Subcutaneous abdominal adipose tissue (tissue), 5 donors: ENCODE data around the gene FOXL2.

ENCODE experiments used
- H3K27ac ChIP-seq: one replicate; pipeline ENCODE4 v1.7.0; 2013; ENCODE audit warnings: low read depth, mild to moderate bottlenecking, inconsistent platforms, low read length, moderate library complexity
- H3K27me3 ChIP-seq, 5 donors: one replicate each; pipeline ENCODE4 v1.7.0; 2013; ENCODE audit warnings: low read length in 5 of 5, inconsistent platforms in 1 of 5; ENCODE audit not compliant: control insufficient read depth in 5 of 5, insufficient read depth in 4 of 5
- H3K36me3 ChIP-seq, 5 donors: one replicate each; pipeline ENCODE4 v1.7.0; 2013; ENCODE audit warnings: low read length in 5 of 5; ENCODE audit not compliant: control insufficient read depth in 5 of 5, insufficient read depth in 5 of 5
- H3K4me1 ChIP-seq, 5 donors: one replicate each; pipeline ENCODE4 v1.7.0; 2013; ENCODE audit warnings: low read length in 5 of 5, mild to moderate bottlenecking in 3 of 5, moderate library complexity in 1 of 5; ENCODE audit not compliant: control insufficient read depth in 5 of 5, insufficient read depth in 5 of 5
- H3K4me3 ChIP-seq, 5 donors: one replicate each; pipeline ENCODE4 v1.7.0; 2013; ENCODE audit warnings: low read length in 5 of 5, low read depth in 1 of 5
- H3K9ac ChIP-seq, 5 donors: one replicate each; pipeline ENCODE4 v1.7.0; 2013; ENCODE audit warnings: low read length in 5 of 5, mild to moderate bottlenecking in 4 of 5, moderate library complexity in 3 of 5
- H3K9me3 ChIP-seq, 5 donors: one replicate each; pipeline ENCODE4 v1.7.0; 2013; ENCODE audit warnings: low read length in 5 of 5; ENCODE audit not compliant: control insufficient read depth in 5 of 5
- donor health status: healthy.
- donor health status: healthy.
- donor health status: healthy.
- donor health status: healthy.
- donor health status: healthy.

The FOXL2 gene

DNA sequence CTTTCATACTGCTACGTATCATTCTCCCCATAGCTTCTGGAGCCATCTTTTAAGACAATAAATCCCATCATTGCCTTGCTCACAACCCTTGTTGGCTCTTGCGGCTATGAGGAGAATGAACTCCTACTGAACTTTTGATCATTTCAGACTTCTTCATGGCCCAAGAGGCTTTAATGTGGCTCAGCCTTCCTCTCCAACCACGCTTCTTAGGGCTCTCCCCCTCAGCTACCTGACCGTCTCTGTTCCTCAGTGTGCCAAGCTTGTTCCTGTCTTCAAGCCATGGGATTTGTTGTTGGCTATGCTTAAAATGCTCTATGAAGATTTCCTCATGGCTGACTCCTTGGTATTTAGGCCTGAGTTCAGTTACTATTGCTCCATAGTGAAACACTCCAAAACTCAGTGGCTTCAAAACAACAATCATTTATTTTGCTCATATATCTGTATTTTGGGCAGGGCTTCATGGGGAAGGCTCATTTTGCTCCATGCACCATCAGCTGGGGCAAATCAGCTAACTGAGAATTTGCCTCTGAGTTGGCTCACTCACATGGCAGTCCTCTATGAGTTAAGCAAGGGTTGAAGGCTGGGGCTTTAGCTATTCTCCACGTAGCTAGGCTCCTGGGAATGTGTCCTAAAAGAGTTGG lies 47.5 kb downstream of the FOXL2 start:
- Histone ChIP-seq H3K9me3 (peaks cover 0 to 4% (median 0%) of the 10 kb centered on the region in 5 donors), H3K4me1 (peaks cover 4 to 30% (median 27%) of the 10 kb centered on the region in 5 donors), H3K27ac (peak overlapping the region; percentile 27), H3K4me3 (no peak overlapping the region), H3K9ac (no peak overlapping the region), H3K36me3 (no peaks in the 10 kb centered on the region), H3K27me3 (no peaks in the 10 kb centered on the region)

DNA sequence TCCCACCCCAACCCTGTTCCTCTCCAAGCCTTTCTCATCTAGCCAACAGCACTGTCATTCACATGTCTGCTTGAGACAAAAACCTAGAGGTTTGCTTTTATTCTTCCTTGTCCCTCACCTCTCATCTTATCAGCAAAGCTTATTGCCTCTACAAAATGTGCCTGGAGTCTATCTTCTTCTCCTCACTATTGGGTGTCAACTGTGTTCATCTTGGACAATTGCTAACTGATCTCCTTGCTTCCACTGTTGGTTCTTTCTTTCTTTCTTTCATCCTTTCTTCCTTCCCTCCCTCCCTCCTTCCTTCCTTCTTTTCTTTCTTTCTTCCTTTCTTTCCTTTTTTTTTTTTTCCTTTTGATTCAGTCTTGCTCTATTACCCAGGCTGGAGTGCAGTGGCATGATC lies 48.2 kb downstream of the FOXL2 start:
- Histone ChIP-seq H3K4me1 (peaks cover 4 to 30% (median 27%) of the 10 kb centered on the region in 5 donors), H3K9me3 (peaks cover 0 to 4% (median 0%) of the 10 kb centered on the region in 5 donors), H3K27me3 (no peaks in the 10 kb centered on the region), H3K36me3 (no peaks in the 10 kb centered on the region), H3K4me3 (no peak overlapping the region), H3K9ac (peak overlapping the region in 1 of 5 donors; percentile 28), H3K27ac (peak overlapping the region; percentile 27)

DNA sequence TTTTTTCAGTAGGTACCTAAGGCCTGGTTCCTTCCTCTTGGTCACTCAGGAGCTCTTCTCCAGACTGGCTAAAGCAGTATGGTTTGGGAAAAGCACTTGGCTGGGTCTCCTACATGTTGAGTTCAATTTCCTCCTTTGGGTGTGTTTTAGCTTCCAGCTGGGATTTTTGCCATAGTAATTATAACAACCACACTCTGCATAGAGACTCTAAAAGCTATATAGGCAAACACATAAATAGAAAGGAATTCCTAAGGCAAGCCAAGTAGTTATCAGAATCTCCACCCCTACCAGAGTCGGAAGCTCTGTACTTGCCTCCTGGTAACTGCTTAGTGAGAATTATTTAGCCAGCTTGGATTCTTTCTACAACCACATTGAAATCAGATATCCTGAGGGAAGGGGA lies 48.6 kb downstream of the FOXL2 start:
- H3K9me3 ChIP-seq: peaks cover 0 to 4% (median 0%) of the 10 kb centered on the region in 5 donors
- H3K4me1 ChIP-seq: peaks cover 4 to 30% (median 27%) of the 10 kb centered on the region in 5 donors
- peak overlapping the region; percentile 27 for H3K27ac ChIP-seq
- H3K36me3 ChIP-seq: no peaks in the 10 kb centered on the region
- peak overlapping the region in 1 of 5 donors; percentile 28 for H3K9ac ChIP-seq
- no peak overlapping the region for H3K4me3 ChIP-seq
- no peaks in the 10 kb centered on the region for H3K27me3 ChIP-seq
